Hematopoietic multipotent progenitor cell treated with erythropoietin and hydrocortisone succinate and interleukin-3 and kit ligand, for 17 days (in vitro differentiated cells): ENCODE data around the gene ATL2.
A peak's percentile ranks its signal among the peaks of the same experiment; 100 is the strongest.
"Not testable (repeated sequence)": the region's sequence is repeated elsewhere in the genome, so short reads cannot be mapped to it uniquely, and the experiment has no call there.

Experiments
- DNase-seq: peaks from one replicate; pipeline ENCODE4 v3.0.0-alpha.2; 2015; ENCODE audit warnings: low spot score

The ATL2 gene

DNA sequence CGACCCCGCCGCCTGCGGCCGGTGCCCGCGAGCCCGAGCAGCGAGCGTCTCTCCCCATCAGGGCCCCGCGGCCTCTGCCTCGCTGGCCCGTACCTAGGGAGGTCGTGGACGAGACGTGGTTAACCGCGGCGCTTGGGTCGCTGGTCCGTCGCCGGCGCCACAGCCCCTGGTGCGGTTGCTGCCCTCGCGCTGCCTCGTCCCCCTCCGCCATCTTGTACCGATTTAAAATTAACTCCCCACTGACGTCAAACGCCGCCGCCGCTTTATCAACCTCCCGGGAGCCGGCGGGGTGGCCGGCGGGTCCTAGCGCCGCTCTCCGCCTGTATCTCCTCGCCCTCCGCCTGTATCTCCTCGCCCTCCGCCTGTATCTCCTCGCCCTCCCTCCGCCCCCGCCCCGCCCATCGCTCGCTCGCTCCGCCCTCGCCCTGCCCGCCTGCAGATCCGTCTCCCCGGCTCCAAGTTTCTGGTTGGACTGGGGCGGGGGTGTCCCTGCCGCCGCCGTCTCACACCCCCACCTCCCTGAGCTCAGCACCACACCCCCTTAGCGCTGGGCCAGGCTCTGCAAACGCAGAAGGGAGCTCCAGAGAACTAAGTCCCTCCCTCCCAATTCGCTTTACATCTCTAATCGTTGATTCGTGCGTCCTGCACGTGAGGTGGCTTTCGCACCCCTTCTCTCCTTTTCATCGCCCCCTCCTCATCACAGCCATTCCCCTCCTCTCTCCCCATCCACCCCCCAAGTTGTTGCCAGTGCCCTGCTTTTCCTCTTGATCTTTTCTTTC lies at the start of gene ATL2:
Gene ATL2, minus strand, starts transcription at position 224 of the 779 bp plus-strand sequence. Its CDS starts 13 bp downstream, at position 211.
- DNase-seq: peak; percentile 96

DNA sequence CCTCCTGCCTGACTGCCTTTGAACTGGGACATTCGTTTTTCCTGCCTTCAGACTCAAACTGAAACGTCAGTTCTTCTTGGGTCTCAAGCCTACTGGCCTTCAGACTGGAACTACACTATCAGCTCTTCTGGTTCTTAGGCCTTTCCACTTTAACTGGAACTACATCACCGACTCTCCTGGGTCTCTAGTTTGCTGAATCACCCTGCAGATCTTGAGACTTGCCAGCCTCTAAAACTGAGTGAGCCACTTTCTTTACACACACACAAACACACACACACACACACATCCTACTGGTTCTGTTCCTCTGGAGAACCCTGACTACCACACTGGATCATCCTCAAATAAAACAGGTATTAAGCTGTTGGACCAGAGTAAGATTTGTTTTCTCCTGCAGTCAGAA lies 46.7 kb upstream of the ATL2 start:
- no peak for DNase-seq

DNA sequence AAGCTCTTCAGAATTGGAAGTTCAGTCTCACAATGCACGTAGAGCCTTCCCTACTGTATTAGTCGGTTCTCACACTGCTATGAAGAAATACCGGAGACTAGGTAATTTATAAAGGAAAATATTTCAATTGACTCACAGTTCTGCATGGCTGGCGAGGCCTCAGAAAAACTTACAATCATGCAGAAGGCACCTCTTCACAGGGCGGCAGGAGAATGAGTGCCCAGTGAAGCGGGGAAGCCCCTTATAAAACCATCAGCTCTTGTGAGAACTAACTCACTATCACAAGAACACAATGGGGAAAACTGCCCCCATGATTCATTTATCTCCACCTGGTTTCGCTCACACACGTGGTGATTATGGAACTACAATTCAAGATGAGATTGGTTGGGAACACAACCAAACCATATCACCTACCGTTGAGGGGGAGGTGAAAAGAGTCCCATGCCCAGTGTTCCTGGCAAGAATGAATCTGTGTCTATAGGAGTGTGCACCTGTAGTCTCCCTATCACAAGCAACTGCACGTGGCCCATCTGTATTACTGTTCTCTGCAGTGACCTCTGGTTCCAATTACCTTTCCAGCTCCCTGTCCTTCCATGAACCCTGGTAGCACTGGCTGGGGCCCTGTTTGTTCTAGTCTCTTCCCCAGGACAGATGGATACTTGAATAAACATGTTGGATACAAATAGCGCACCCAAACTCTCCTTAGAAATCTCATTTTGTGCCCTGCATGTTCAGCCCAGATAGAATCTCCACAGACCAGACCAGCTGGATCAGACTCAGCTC lies 44.4 kb upstream of the ATL2 start:
- no peak for DNase-seq

DNA sequence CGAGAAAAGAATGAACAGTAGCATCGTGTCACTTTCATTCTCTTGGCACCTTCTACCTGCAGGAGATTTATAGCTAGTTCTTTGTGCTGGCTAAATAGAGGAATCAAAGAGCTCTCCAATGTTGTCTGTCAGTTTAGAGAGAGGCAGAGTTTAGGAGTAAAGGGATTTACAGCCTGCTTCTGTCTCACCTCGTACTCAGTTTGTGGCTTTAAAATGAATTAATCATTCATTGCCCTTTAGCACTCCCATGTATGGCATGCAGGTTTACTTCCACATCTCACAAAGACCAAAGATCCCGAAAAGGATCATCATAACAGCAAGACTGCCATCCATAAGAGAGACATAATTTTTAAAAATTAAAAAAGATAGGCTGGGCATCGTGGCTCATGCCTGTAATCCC lies 42.4 kb upstream of the ATL2 start:
- DNase-seq: no peak

DNA sequence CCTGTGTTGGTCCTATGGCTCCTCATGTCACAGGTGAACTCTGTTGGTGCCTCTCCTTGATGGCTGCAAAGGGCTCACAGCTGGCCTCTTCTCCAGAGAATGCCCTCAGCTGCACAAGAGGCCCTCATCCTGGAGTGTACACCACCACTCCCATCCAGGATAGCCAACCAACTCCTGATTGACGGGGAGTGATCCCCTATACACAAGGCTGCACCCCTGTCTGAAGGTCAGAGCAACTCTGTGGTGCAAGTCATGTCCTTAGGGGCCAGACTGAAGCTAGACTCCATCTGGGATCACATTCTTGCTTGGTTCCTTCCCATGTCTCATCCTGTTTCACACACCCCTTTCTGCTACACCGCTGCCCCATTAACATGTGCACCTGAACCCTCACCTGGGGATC lies 41.7 kb upstream of the ATL2 start:
- DNase-seq: no peak

DNA sequence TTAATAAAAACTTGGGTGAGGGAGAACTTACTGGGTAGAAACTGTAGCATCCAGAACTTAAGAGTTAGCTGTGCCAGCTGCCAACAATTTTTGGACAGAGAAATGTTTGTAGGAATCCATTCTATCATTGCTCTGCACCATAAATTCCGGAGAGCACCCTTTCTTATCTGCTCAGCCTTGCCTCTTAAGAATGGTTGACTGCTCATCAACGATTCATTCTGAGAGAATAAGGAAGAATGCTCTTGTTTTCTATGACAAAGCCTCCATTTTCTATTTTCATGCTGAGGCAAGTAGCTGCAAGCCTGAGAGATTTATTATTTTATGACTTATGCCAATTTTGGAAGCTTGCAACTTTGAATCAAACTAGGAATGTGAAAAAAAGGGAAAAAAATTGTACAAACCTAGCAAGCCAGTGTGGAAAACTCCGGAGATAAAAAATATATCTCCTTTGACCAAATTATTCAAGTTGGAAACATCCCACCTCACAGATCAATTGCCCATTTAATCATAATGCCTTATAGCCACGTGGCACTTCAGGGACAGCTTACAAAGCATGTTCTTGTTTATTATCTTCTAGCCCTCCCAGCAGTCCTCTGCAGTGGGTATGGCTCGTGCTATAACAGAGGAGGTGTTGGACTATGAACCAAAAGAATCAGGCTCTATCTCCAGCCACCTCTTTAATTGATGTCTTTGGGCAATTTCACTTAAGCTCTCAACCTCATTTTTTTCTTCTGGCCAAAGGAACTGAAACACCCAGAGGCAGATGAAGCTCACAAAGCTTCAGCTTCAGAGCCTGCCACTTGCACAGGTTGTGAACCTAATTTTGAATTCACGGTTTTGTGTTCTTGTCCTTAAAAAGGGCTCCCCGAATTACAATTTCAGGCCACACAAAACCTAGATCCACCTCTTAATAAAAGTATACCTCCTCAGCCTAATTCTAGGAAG lies 40.9 kb upstream of the ATL2 start:
- no peak for DNase-seq

DNA sequence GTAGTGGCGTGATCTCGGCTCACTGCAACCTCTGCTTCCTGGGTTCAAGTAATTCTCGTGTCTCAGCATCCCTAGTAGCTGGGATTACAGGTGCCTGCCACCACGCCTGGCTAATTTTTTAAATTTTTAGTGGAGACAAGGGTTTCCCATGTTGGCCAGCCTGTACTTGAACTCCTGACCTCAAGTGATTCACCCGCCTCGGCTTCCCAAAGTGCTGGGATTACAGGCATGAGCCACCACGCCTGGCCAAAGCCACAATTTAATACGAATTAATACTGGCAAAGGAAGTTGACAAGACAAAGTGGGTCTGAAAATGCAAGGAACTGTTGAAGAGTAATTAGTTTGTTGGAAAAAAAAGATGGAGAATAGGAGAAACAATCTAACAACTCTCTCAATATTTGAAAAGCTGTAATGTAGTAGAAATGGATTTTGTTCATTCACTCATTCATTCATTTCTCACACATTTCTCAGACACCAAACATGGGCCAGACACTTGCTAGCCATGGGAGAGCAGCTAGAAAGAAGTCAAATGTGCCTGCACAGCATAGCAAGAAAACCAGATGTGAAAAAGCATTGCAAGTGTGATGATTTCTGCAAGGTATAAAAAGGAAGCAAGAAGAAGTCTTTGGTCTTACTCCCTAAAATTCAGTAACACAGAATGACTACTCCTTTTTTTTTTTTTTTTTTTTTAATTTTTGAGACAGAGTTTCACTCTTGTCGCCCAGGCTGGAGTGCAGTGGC lies 39.4 kb upstream of the ATL2 start:
- no peak for DNase-seq

DNA sequence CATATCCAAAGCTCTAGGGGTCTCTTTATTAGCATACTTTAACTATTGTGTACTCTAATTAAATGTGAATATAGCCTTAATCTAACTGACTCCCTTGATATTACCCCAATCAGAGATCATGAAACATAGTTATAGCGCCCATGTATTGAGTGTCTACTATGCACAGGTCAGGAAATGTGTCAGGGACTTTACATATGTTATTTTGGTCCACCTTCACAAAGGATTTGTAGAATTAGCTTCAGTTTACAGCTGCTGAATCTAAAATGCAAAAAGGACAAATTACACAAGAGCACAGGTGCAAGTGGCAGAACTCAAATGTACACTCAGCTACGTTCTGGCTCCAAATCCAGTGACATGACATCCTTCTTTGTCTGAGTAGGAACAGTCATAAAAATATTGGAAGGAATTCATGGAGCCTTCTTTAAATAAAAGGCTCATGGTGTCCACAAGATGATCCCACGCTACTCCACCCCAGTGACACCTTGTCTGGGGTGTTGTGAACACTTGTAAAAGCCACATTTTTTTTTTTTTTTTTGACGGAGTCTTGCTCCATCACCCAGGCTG lies 38.7 kb upstream of the ATL2 start:
- no peak for DNase-seq

DNA sequence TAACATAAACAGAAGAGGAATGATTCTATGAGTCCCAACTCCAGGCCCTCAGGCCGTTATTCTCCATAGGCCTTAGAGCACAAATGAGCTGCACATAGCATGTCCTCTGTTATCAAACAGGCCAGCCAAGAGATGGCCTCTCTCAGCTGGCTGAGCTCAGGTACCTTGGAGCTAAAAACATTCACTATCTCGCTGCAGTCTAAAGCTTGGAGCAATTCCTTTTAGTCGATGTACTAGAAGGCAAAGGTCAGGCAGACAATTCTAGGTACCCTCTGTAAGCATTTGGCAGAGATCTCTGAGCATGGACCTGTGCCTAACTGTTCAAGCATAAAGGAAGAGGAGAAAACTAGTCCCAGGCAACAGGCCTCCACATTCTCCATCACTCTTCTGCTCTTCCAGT lies 38.0 kb upstream of the ATL2 start:
- DNase-seq: no peak

DNA sequence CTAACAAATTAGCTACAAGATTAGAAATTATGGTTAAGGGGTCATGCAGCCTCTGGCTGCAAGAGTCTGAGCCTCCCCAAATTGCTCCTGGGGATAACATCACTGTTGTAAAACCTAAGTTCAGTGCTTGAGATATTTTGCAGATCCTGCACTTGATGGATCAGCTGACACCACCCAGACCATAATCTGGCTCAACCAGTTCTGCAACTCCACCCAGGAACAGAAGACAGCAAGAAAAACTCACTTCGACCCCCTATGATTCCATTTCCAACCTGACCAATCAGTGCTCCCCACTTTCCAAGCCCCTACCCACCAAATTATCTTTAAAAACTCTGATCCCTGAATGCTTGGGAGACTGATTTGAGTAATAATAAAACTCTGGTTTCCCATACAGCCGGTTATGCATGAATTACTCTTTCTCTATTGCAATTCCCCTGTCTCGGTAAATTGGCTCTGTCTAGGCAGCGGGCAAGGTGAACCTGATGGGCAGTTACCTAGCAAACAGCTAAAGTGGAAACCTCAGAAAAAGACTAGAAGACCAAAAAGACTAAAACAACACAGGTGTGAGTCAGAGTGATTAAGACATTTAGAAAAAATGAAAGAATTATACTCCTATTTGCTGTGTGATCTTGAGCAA lies 35.3 kb upstream of the ATL2 start:
- DNase-seq: not testable (repeated sequence)

DNA sequence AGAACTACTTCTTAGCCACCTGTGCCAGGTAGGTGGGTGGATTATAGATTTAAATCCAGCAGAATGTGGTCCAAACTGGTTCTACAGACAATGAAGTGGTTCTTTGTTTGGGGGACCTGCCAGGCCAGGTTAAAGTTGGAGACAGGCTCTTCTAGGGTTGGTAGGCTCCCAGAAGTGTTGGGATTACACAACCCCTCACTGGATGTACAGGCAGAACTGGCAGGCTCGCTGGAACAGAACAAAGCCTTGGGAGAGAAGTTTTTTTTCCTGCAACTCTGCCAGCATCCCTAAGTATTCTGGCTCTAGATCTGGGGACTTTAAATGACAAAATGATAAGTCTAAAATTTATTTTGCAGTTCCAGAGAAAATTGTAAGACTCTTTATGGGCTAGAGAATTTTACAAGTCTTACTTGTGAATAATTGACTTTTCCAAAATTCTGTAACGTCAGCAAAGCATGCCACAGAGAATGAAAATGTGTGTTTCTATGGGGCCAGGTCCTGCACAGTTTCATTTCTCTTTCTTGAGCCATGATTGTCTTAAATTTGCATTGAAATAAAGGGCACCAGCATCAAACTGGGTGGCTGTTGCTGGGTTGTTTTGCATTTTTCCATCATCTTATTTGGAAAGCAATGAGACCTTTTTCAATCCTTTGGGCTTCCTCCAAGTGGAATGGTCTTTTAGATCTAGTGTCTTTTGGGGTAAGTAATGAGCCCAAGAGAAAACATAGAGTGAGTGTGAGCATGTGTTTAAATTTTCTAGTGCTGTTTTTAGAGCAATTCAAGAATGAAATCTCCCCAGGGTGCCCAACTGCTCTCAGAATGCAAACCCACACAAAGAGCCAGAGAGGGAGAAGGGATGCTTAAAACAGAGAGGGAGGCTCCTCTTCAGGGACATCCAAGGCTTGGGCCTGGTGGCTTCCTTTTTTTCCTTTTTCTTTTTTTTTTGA lies 32.4 kb upstream of the ATL2 start:
- DNase-seq: no peak

DNA sequence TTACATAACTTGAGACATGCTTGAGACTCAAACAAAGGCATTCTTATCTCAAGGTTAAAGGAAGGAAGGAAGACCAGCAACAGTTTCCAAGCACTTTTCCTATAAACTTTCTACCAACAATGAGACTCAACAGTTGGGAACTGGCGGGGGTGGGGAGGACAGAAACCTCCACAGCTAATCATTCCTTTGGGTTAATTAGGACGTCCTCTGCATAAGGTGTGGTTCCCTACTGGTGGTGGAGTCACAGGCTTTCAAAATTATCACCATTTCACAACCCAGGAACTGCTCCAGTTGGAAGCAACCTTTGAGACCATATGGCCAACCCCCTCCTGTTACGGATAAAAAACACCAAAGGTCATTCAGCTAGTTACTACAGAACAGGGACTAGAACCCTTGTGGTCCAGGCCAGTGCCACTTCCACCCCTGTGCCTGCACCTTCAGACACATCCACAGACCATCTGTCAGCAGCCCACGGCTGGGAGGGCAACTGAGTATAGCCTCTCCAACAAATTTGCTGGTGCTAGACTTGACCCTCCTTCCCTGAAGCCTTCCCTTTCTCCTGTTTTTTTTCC lies 30.1 kb upstream of the ATL2 start:
- DNase-seq: no peak

DNA sequence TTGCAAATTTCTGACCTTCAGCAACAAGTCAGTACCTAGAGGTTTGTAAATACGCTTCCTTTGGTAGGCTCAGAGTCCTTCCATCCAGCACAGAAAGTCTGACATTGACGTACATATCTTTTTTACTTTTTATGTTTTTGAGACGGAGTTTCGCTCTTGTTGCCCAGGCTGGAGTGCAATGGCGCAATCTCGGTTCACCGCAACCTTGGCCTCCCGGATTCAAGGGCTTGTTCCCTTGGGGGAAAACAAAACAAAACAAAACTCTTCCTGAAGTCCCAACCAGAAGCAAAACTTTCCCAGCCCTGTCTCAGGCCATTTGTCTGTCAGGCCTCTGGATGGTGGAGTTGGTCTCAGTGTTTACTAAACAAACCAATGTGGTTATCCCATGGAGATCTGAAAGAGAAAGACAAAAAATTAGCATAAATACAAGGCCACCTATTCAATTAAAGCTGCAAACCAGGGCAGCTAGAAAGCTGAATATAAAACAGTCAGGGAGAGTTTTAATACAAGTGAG lies 29.6 kb upstream of the ATL2 start:
- no peak for DNase-seq

DNA sequence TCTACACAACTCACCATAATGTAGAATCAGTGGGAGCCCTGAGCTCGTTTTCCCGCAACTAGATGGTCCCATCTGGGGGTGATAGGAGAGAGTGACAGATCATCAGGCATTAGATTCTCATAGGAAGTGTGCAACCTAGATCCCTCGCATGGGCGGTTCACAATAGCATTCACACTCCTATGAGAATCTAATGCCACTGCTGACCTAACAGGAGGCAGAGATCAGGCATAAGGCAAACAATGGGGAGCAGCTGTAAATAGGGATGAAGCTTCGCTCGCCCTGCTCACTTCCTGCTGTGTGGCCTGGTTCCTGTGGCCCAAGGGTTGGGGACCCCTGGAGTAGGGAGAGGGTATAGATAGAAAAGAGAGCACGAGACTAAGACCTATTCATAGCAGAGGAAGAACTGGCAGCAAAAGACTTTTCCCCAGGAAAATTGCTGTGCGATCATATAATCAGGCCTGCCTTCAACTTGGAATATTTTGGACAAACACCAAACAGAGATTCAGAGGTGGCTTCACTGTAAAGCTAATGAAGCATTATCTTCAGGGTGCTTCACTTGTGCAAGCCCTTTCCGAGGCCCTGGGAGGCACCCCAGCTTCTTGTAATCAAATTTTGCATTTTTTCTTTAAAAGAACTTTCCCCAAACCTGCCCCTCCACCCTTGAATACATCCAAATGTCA lies 29.0 kb upstream of the ATL2 start:
- DNase-seq: no peak

DNA sequence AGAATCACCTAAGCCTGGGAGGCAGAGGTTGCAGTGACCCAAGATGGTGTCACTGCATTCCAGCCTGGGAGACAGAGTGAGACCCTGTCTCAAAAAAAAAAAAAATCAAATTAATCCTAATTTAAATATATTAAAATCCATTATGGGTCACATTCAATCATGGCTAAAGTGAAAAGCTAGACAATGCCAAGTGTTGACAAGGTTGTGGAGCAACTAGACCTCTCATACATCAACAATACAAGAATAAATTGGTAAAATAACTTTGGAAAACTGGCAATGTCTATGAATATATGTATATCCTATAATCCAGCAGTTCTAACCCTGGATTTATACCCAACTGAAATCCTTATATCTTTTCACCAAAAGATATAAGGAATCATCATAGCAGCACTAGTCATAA lies 23.4 kb upstream of the ATL2 start:
- DNase-seq: no peak

DNA sequence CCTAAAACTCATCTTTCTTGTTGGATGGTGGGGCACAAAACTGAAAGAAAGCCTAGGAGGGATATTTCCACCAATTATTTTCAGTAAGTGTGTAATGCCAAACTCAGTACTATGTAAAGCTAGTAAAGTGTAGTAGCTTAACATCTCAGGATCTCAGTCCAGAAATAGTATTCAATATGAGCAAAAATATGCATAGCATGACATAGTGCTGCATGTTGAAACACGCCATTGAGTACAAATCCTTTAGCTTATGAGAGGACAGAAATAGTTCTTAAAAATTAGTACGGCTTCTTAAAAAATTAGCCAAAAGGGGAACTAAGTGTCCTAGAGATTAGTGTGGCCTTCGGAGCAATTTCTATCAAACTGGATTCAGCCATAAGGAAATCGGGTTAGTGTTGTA lies 21.7 kb upstream of the ATL2 start:
- no peak for DNase-seq

DNA sequence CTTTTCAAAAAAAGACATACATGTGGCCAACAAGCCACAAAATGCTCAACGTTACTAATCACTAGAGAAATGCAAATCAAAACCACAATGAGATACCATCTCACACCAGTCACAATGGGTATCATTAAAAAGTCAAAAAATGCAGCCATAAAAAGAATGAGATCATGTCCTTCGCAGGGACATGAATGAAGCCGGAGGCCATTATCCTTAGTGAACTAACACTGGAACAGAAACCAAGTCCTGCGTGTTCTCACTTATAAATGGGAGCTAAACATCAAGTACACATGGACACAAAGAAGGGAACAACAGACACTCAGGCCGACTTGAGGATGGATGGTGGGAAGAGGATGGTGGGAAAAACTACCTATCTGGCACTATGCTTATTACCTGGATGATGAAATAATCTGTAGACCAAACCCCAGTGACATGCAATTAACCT lies 17.8 kb upstream of the ATL2 start:
- DNase-seq: no peak

DNA sequence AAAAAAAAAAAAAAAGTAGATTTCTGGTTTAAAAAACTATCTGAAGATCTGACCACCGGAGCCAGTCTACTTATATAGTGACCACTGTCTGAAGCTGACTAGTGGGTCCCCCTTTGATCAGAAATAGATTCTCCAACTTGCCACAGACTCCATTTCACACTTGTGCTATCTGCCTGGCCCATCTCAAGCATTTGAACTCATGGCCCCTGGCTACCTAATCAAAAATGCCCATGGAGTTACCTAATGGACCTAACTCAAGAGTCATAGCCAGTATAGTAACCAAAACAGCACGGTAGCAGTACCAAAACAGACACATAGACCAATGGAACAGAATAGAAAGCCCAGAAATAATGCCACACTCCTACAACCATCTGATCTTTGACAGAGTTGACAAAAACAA lies 17.0 kb upstream of the ATL2 start:
- no peak for DNase-seq
